Measurements from ENCODE around the gene CYP2C9. TPM values are rescaled to one million over a fixed set of nuclear protein-coding genes. Genes with fewer than 3 reads are reported as not detected.

The CYP2C9 gene
- total and polyA plus RNA-seq, 2 of the 13 experiments (the other 11 are each of a cell fraction or from before 2014, with no cell fraction given): not detected

- Histone ChIP-seq H3K9ac (ENCODE audit: insufficient read depth, low read depth, low read length) (no peak overlapping the region), H3K36me3 (replicated peaks in 1 of 2; ENCODE audit: control insufficient read depth in 1 of 2, insufficient read depth in 2 of 2, low read length in 2 of 2) (no peaks in the 10 kb centered on the region), H2AFZ (ENCODE audit: low read length) (no peak overlapping the region), H3K27me3 (ENCODE audit: control insufficient read depth in 1 of 2, insufficient read depth in 2 of 2, low read length in 2 of 2) (no peaks in the 10 kb centered on the region), H3K4me1 (ENCODE audit: insufficient read depth, low read length) (no peaks in the 10 kb centered on the region), H3K4me2 (ENCODE audit: low read depth, low read length) (no peak overlapping the region), H3K79me2 (ENCODE audit: insufficient read depth, low read length) (no peaks in the 10 kb centered on the region), H3K9me3 (ENCODE audit: low read length) (no peaks in the 10 kb centered on the region), H3K27ac (ENCODE audit: extremely low read length, insufficient read depth, low read length) (no peak overlapping the region), H3K4me3 (replicated peaks in 1 of 3; ENCODE audit: insufficient read depth in 1 of 3, low read depth in 2 of 3, low read length in 3 of 3) (no peak overlapping the region), H4K20me1 (ENCODE audit: insufficient read depth, low read length) (no peaks in the 10 kb centered on the region)
- no peak for DNase-seq (ENCODE audit: low spot score)
- in situ Hi-C loops (cut with HindIII; ENCODE audit: extremely low pct_ligation_motif_present, low pct_unique_long_range_greater_than_20kb): no loop called here
- no TSS peak for BruUV-seq (replicated peaks)
- intact Hi-C loops (cut with micrococcal nuclease; ENCODE audit: unreplicated experiment): no loop called here
- WGBS (ENCODE audit: low lambda C conversion rate): 66% methylated on average over 4 of the region's 4 CpGs
- TF ChIP-seq ZNF577 (CRISPR knock-in tag; IDR thresholded peaks at IDR 0.05; ENCODE audit: borderline replicate concordance, low read depth) (no peak), DRAP1 (CRISPR knock-in tag; IDR thresholded peaks at IDR 0.05) (no peak), E2F2 (CRISPR knock-in tag; IDR thresholded peaks at IDR 0.05; ENCODE audit: borderline replicate concordance) (no peak), EED (CRISPR knock-in tag; IDR thresholded peaks at IDR 0.05) (no peak), ZNF143 (CRISPR knock-in tag; IDR thresholded peaks at IDR 0.05) (no peak), CCDC6 (CRISPR knock-in tag; IDR thresholded peaks at IDR 0.05) (no peak), ASH2L (IDR thresholded peaks at IDR 0.05; ENCODE audit: insufficient read length, low read depth, low read length) (no peak), SIX4 (CRISPR knock-in tag; IDR thresholded peaks at IDR 0.05) (no peak), TMF1 (CRISPR knock-in tag; IDR thresholded peaks at IDR 0.05; ENCODE audit: low read depth) (no peak), ZSCAN5A (CRISPR knock-in tag; IDR thresholded peaks at IDR 0.05; ENCODE audit: borderline replicate concordance) (no peak), ZNF784 (CRISPR knock-in tag; IDR thresholded peaks at IDR 0.05; ENCODE audit: borderline replicate concordance) (no peak), CREBL2 (CRISPR knock-in tag; IDR thresholded peaks at IDR 0.05; ENCODE audit: borderline replicate concordance) (no peak)
- TF ChIP-seq, protein P1, sequence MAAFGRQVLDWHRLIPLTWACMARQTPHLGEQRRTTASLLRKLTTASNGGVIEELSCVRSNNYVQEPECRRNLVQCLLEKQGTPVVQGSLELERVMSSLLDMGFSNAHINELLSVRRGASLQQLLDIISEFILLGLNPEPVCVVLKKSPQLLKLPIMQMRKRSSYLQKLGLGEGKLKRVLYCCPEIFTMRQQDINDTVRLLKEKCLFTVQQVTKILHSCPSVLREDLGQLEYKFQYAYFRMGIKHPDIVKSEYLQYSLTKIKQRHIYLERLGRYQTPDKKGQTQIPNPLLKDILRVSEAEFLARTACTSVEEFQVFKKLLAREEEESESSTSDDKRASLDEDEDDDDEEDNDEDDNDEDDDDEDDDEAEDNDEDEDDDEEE (CRISPR knock-in tag; IDR thresholded peaks at IDR 0.05): no peak
- ChIA-PET CTCF (ENCODE audit: low intra/inter-chr PET ratio, low total read pairs) (no interaction called here), POLR2A (no interaction called here)
- FAIRE-seq: no peak
- no peak for ATAC-seq
Measured at GRCh38 chr10:94890264-94891022, 48.0 kb upstream of the CYP2C9 start.

Data from HepG2 (cell line).